NCI-H345 treated with DMSO at 0.1 percent for 48 hours (cell line): ENCODE results near the gene LRIT1.
"Not testable (repeated sequence)": the region's sequence is repeated elsewhere in the genome, so short reads cannot be mapped to it uniquely, and the experiment has no call there.

Source experiments
- DNase-seq: peaks from one replicate; lab custom pipeline; 2025; ENCODE audit not compliant: unreplicated experiment; lab: John Stamatoyannopoulos, UW

LRIT1 gene, protein sequence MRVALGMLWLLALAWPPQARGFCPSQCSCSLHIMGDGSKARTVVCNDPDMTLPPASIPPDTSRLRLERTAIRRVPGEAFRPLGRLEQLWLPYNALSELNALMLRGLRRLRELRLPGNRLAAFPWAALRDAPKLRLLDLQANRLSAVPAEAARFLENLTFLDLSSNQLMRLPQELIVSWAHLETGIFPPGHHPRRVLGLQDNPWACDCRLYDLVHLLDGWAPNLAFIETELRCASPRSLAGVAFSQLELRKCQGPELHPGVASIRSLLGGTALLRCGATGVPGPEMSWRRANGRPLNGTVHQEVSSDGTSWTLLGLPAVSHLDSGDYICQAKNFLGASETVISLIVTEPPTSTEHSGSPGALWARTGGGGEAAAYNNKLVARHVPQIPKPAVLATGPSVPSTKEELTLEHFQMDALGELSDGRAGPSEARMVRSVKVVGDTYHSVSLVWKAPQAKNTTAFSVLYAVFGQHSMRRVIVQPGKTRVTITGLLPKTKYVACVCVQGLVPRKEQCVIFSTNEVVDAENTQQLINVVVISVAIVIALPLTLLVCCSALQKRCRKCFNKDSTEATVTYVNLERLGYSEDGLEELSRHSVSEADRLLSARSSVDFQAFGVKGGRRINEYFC

DNA sequence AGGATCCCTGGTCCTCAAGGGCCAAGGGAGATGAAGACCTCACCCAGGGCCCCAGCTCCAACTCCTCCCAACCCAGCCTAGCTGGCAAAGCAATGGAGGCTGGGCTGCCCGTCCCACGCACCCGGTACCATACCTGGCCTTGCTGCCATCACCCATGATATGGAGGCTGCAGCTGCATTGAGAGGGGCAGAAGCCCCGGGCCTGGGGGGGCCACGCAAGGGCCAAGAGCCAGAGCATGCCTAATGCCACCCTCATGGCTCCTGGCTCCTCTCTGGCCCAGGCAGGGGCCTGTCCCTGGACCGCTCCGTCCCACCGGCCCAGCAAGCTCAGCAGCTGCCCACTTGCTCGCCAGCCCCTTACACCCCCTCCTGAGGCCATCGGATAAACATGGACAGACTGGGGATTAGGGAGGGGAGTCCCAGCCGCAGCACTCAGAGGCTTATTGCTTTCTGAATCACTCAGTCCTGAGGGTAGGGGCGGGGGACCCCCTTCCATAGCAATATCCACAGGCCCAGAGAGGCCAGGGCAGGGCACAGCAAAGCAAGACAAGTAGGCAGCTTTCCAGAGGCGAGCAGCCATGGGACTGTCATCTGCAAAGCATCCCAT, at the start of gene LRIT1:
LRIT1 (minus strand) TSS at position 362 of the 606 bp plus-strand sequence; CDS start at position 255, 107 bp downstream.
- DNase-seq: no peak

DNA sequence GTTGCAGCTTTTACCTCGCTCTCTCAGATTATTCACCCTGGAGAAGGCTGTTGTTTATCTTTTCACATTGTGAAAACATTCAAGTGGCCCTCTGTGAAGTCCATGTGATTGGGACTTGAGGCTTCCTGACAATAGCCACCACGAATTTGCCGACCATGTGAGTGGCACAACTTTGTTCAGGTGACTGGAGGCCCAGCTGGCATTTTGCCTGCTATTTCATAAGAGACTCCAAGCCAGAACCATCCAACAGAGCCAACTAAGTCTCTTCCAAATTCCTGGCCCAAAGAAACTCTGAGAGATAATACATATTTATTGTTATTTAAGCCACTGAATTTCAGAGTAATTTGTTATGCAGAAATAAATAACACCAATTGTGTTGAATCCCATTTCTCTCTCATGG, 48.9 kb upstream of the LRIT1 start:
- DNase-seq: peak; percentile 42

DNA sequence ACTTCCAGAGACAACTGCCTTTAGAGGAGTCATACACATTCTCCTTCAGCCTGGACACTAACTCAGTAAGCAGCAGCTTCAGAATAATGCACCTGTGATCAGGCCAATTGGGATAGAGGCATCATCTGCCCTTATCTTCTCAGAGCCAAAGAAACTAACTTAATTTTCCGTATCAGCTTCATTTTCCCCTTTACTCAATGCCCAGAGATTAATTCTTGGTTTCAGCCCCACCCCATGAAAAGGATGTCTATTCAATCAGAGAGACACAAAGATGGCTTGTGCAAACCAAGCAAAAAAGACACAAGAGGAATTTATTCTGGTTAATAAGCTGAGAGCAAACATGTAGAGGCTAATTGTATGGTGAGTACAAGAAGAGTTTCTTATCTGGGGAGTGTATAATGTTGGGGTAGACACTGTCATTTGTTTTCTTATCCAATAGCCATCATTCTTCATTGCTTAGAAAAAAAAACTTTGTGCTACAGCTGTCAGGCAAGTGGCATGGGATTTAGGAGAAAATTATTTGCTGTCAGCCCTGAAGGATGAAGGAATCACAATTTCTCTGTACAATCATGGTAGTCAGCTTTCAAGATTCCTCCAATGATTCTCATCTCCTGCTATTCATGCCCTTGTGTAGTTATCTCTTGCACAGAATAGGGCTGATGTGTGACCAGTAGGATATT, 48.3 kb upstream of the LRIT1 start:
- no peak for DNase-seq

DNA sequence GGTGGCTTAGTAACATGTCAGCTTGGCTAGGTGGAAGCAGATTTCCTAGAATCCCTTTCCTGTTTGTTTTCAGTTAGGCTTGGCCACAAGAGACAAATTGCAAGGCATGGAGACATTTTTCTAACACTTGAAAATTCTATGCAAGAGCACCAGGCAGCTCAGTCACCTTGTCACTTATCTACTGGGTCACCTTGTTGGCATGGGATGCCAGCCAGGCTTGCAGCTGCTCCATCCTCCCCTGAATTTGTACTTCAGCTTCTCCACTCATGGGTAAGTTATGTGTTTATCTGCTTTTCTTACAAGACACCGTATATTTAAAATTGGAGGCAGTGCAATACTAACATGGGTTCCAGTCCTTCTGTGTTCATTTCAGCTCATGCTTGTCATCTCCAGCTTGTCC, 46.8 kb upstream of the LRIT1 start:
- DNase-seq: no peak

DNA sequence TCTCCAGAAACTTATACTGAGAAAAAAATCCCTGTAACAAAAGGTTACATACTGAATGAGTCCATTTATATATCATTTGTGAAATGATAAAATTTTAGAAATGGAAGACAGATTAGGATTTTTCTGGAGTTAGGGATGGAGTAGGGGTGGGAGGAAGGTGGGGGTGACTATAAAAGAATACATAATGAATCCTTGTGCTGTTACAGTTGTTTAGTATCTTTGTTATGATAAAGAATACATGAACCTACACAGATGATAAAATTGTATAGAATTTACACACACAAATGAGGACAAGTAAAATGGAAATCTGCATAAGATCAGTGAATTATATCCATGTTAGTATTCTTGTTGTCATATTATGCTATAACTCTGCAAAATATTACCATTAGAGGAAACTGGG, 45.3 kb upstream of the LRIT1 start:
- DNase-seq: no peak

DNA sequence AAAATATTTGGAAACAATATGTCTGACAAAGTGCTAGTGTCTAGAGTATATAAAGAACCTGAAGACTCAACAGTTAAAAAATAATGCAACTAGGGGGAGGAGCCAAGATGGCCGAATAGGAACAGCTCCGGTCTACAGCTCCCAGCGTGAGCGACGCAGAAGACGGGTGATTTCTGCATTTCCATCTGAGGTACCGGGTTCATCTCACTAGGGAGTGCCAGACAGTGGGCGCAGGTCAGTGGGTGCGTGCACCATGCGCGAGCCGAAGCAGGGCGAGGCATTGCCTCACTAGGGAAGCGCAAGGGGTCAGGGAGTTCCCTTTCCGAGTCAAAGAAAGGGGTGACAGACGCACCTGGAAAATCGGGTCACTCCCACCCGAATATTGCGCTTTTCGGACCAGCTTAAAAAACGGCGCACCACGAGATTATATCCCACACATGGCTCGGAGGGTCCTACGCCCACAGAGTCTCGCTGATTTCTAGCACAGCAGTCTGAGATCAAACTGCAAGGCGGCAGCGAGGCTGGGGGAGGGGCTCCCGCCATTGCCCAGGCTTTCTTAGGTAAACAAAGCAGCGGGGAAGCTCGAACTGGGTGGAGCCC, 38.6 kb upstream of the LRIT1 start:
- DNase-seq: not testable (repeated sequence)

DNA sequence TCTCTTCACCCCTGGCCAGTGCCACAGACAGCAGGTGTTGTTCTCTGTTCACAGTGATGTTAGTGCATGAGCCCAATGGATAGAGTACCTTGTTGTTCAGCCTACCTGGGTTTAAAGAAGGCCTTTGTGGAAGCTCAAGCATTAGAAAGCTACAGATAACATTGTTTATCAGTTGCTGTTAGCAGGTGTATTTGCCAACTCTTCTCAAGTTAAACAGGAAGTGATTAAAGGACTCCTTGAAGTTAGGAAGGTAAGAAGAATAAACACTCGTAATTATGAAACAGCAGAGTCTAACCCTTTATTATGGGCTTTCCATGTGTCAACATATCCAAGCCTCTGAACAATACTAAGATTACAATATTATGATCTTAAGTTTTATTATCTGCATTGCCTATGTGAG, 29.4 kb upstream of the LRIT1 start:
- peak; percentile 69 for DNase-seq

DNA sequence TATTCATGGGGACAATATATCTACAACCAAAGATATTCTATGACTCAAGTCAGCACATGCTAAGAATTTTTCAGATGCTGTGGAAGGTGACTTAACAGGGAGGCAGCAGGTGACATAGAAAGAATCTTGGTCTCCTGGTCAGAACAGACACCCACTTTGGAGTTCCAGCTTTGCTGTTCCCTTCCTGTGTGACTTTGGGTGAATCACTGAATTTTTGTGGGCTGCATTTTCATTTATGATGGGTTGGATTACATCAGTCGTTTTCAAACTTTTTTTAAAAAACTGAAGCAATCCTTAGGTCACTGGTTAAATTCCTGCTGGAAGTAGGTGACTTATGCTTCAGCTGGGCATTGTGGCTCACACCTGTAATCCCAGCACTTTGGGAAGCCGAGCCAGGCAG, 28.4 kb upstream of the LRIT1 start:
- no peak for DNase-seq

DNA sequence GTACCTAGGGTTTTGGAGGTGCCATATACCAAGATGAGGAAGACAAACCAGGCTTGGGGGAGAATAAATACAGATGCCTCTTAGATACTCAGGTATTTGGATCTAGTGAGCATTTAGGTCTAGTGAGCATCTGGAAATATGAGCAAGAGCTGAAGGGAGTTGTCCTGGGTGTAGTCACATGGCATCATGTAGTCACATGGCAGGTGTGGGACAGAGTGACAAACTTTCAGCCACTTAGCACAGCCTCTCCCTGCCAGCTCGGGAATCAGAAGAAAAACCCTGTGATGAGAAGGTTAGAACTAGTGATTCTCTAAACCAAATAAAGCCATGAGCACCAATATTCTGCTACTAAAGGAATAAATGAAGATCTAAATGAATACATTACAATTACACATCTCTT, 27.8 kb upstream of the LRIT1 start:
- DNase-seq: no peak

DNA sequence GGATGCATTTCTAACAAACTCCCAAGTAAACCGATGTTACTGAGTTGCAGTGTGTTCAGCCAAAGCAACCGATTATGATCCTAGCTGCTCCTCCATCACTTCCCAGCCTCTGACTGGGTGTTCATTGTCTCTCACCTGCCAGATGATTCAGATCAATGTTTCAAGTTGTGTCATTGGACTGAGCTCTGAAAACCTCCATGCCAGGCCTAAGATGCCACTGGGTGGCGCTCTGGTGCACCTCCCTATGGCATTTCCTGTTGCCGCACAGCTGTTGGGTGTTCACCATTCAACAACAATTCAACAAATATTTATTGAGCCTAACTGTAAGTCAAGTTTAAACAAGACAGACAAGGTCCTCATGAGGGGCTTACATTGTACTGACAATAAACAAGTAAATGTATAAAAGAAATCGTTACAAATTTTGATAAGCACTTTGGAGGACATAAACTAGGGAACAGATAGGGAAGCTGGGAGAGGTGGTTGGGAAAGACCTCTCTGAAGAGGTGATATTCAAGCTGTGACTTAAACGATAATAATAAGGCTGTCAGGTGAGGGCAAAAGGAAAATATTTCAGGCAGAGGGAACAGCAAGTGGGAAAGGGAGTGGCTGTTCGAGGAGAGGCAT, 26.3 kb upstream of the LRIT1 start:
- peak; percentile 16 for DNase-seq

DNA sequence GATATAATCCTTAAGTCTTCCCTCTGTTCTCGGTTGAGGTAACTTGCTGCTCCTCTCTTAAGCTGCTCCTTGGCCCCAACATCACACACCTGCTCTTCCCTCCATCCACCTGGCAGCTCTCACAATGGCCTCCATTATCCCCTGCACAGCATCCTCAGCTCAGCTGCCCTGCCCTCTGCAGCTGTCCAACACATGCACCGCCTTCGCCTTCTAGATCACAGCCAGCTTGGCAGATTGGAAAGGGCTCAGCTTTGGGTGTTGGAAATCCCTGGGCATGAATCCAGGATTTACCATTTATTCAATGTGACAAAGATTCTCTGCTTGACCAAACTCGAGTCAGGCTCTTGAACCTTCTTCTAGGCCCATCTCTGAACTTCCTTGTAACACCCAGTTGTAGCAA, 24.1 kb upstream of the LRIT1 start:
- DNase-seq: peak; percentile 20

DNA sequence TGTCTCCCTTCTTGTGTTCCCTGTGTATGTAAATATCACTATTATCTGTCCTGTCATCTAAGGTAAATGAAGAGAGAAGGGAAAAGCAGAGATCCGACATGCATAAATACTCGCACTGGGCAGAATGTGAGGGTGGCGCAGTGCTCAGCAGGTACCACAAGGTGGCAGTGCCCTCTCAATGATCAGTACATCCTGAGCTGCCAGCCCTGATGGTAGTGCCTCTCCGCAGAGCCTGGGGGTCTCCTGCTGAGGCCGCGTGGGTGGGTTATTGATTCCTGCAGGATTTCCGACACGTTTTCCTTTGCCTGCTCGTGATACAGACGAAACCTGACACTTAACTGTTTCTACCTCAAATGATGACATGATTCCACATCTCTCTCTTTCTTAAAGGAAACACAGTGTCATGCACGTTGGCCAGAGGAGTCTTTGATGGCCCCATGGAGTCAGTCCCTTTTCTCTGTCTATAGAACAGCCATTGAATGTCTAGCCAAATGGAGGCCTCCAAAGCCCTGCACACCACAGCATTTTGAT, 23.3 kb upstream of the LRIT1 start:
- DNase-seq: peak; percentile 38

DNA sequence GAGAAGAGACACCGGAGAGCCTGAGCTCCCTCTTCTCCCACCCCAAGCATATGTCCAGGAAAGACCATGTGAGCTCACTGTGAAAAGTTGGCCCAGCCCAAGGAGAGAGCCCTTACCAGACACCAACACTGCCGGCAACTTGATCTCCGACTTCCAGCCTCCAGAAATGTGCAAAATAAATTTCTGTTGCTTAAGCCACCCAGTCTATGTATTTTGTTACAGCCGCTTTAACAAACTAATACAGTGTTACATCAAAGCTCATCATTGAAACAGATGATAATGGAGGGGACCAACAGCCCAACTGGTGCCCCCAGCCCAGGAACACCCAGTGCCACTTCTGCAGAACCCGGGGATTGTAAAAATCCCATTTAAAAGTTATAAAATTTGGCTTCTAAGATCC, 22.4 kb upstream of the LRIT1 start:
- DNase-seq: no peak

DNA sequence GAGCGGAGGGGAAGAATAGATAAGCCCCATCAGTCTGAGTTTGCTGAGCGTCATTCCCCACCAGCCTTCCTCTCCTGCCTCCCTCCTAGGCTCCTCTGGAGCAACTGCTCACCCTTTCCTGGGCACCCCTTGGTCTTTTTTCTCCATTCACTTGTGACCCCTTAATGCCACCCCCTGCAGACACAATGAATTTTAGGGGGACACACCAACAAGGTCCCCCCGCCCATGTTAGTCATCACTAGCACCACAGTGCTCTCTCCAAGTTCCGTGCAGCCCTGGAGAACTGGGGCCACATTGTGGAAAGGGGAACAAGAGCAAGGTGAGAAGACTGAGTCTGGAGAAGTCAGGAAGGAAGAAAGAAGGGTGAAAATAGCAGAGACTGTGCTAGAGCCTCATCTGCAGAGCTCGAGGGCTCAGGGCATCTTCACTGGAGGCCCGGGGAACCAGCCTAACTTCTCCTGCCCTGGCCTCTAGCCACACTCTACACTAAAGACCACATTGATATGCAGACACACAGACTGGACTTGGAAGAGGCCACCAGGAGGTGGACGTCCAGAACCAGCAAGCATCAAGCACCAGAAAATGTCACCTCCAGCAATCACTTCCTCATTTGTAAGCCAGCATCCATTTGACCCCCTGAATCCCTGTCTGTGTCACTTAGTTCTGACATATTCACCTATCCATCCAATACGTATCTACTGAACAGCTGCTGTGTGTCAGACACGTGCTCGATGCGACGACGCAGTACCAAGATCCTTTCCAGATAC, 21.0 kb upstream of the LRIT1 start:
- no peak for DNase-seq

DNA sequence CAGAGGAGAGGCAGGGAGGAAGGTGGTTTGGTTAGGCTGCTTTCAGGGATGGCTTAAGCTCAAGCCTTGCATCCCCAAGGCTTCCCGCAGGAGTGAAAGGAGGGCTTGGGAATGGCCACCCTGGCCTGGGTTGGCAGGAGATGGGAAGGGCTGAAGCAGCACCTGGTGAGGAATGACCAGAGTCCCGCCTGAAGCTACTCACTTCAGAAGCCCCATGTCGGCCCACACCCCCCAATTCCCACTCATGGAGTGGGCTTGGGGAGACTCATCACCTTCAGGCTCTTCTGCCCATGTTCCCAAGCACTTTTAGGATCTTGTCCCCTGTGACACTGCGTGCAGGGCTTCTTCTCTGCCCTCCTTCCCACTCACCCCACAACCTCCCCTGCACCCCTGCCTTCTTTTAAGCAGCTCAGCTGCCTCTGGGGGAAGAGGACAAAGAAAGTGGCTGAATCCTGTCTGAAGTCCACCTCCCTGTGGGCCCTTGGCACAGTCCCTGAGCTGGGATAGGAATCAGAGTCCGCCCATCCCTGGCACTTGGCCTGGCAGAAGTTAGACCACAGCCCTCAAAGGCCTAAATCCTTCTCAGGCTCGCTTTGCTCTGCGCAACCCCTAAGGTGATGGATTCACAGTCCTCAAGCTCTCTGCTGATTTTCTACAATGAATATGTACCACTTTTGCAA, 20.0 kb upstream of the LRIT1 start:
- no peak for DNase-seq

DNA sequence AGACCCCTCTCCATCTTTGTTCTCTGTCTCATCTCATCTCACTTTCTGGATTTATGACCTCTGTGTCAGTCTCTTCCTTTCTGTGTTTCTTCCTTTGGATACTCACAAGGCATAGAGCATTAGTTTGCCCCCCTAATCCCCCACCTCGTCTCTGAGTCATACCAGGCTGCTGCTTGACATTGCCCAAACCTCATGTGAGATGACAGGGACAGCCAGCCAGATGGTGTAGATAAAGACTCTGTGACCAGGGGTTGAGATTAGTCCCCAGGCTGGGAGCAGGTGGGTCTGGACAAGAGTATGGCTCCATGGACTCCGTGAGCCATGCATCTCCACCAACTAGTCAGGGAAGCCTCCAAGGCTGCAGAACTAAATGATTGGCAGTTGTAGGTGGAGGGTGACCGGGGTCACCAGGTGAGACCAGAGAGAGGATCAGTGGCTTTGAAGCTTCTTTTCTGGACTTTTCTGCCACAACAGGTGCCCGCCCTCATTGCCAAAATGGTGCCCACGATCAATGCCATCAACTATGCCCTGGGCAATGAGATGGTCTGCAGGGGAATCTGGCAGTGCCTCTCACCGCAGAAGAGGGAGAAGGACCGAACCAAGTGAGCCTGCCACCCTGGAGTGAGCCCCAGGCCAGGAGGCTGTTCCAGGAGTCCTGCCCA, 16.8 kb upstream of the LRIT1 start:
- DNase-seq: no peak

DNA sequence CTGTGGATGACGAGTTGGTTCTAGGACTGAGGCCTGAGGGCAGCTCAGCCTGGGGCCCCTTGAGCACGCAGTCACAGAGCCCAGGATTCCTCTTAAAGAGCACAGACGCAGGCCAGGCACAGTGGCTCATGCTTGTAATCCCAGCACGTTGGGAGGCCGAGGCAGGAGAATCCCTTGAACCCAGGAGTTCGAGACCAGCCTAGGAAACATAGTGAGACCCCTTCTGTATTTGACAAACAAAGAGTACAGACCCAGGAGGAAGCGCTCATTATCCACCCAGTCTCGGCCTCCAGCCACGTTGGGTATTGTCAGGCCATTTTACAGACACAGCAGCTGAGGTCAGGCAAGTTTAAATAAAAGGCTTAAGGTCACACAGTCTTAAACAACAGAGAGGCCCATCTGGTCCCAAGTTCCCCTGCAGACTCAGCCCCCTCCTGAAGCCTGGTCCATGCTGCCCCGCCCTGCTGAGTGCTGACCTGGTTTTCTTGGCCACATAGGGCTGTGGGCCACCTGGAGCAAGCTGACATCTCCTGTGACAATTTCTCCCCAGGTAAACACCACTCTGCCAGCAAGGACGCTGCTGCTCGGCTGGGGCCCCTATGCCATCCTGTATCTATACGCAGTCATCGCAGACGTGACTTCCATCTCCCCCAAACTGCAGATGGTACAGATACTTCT, 16.1 kb upstream of the LRIT1 start:
- DNase-seq: no peak
